ENCODE results near the gene NKAIN2.
A peak's percentile ranks its signal among the peaks of the same experiment; 100 is the strongest.

Gene NKAIN2

GRCh38 chr6:123808556-123808955, 4.9 kb downstream of the NKAIN2 start:
- no peak for TF ChIP-seq CTCF (IDR thresholded peaks at IDR 0.05; ENCODE audit: low read length)
- TF ChIP-seq EZH2phosphoT487 (IDR thresholded peaks at IDR 0.05; ENCODE audit: low read length), result no peak
- TF ChIP-seq EZH2 (optimal IDR thresholded peaks at IDR 0.05; ENCODE audit: low read depth, low read length), result no peak
- no peak overlapping the region for H3K9ac ChIP-seq (ENCODE audit: low read length)
- no peak overlapping the region for H3K27ac ChIP-seq (ENCODE audit: low read length)
- no peaks in the 10 kb centered on the region for H3K9me3 ChIP-seq (replicated peaks; ENCODE audit: insufficient read depth, low read length)
- H2AFZ ChIP-seq (ENCODE audit: low read length), result no peak overlapping the region
- no peak for DNase-seq
- no peak overlapping the region for H3K4me3 ChIP-seq (ENCODE audit: low read length)
- H3K4me1 ChIP-seq (ENCODE audit: low read length), result no peaks in the 10 kb centered on the region
- H3K27me3 ChIP-seq (replicated peaks; ENCODE audit: insufficient read depth, low read length), result no peaks in the 10 kb centered on the region
- H3F3A ChIP-seq (ENCODE audit: insufficient read depth, low read length), result 0 out of 2 replicates have a peak, but pooled peaks cover 5% of the 10 kb centered on the region
- H4K20me1 ChIP-seq (ENCODE audit: insufficient read depth, low read length), result no peaks in the 10 kb centered on the region
- H3K79me2 ChIP-seq (ENCODE audit: low read length), result peaks cover 20% of the 10 kb centered on the region; the same call in 1 of the 2 replicates
- H3K9me2 ChIP-seq (replicated peaks; ENCODE audit: insufficient read depth, low read length), result no peaks in the 10 kb centered on the region
- H3K4me2 ChIP-seq (ENCODE audit: low read depth, low read length), result peak overlapping the region; percentile 46; the same call in 1 of the 2 replicates
- no peaks in the 10 kb centered on the region for H3K36me3 ChIP-seq (replicated peaks; ENCODE audit: insufficient read depth, low read length)

- Histone ChIP-seq H4K20me1 (ENCODE audit: insufficient read depth, low read length) (no peaks in the 10 kb centered on the region), H3K4me2 (ENCODE audit: low read depth, low read length) (no peak overlapping the region), H3K9me3 (replicated peaks; ENCODE audit: insufficient read depth, low read length) (no peaks in the 10 kb centered on the region), H3K36me3 (replicated peaks; ENCODE audit: insufficient read depth, low read length) (no peaks in the 10 kb centered on the region), H3K9me2 (replicated peaks; ENCODE audit: insufficient read depth, low read length) (no peaks in the 10 kb centered on the region), H3K9ac (ENCODE audit: low read length) (no peak overlapping the region), H3K4me3 (ENCODE audit: low read length) (no peak overlapping the region), H3K27me3 (replicated peaks; ENCODE audit: insufficient read depth, low read length) (no peaks in the 10 kb centered on the region), H3K27ac (ENCODE audit: low read length) (no peak overlapping the region), H3K79me2 (ENCODE audit: low read length) (peaks cover 15% of the 10 kb centered on the region; the same call in 1 of the 2 replicates), H3K4me1 (ENCODE audit: low read length) (no peaks in the 10 kb centered on the region), H3F3A (ENCODE audit: insufficient read depth, low read length) (no peaks in the 10 kb centered on the region), H2AFZ (ENCODE audit: low read length) (no peak overlapping the region)
- no peak for TF ChIP-seq EZH2 (optimal IDR thresholded peaks at IDR 0.05; ENCODE audit: low read depth, low read length)
- DNase-seq, result no peak
Observed at GRCh38 chr6:123810214-123810613, 6.5 kb downstream of the NKAIN2 start.

GRCh38 chr6:123810948-123811347, 7.3 kb downstream of the NKAIN2 start:
- Histone ChIP-seq H3K27ac (ENCODE audit: low read length) (no peak overlapping the region), H3K9me3 (replicated peaks; ENCODE audit: insufficient read depth, low read length) (no peaks in the 10 kb centered on the region), H3K9ac (ENCODE audit: low read length) (no peak overlapping the region), H3K9me2 (replicated peaks; ENCODE audit: insufficient read depth, low read length) (no peaks in the 10 kb centered on the region), H3K4me2 (ENCODE audit: low read depth, low read length) (no peak overlapping the region), H4K20me1 (ENCODE audit: insufficient read depth, low read length) (no peaks in the 10 kb centered on the region), H3K36me3 (replicated peaks; ENCODE audit: insufficient read depth, low read length) (no peaks in the 10 kb centered on the region), H3K79me2 (ENCODE audit: low read length) (peaks cover 13% of the 10 kb centered on the region; the same call in 1 of the 2 replicates), H3K4me1 (ENCODE audit: low read length) (no peaks in the 10 kb centered on the region), H3F3A (ENCODE audit: insufficient read depth, low read length) (no peaks in the 10 kb centered on the region), H3K4me3 (ENCODE audit: low read length) (no peak overlapping the region), H3K27me3 (replicated peaks; ENCODE audit: insufficient read depth, low read length) (no peaks in the 10 kb centered on the region), H2AFZ (ENCODE audit: low read length) (no peak overlapping the region)
- no peak for DNase-seq
- TF ChIP-seq CTCF (IDR thresholded peaks at IDR 0.05; ENCODE audit: low read length) (no peak), EZH2phosphoT487 (IDR thresholded peaks at IDR 0.05; ENCODE audit: low read length) (no peak), EZH2 (optimal IDR thresholded peaks at IDR 0.05; ENCODE audit: low read depth, low read length) (no peak)

- no peaks in the 10 kb centered on the region for H3K27me3 ChIP-seq (replicated peaks; ENCODE audit: insufficient read depth, low read length)
- no peaks in the 10 kb centered on the region for H4K20me1 ChIP-seq (ENCODE audit: insufficient read depth, low read length)
- H3F3A ChIP-seq (ENCODE audit: insufficient read depth, low read length), result no peaks in the 10 kb centered on the region
- H3K9me2 ChIP-seq (replicated peaks; ENCODE audit: insufficient read depth, low read length), result no peaks in the 10 kb centered on the region
- H2AFZ ChIP-seq (ENCODE audit: low read length), result no peak overlapping the region
- H3K4me3 ChIP-seq (ENCODE audit: low read length), result no peak overlapping the region
- no peaks in the 10 kb centered on the region for H3K4me1 ChIP-seq (ENCODE audit: low read length)
- no peaks in the 10 kb centered on the region for H3K9me3 ChIP-seq (replicated peaks; ENCODE audit: insufficient read depth, low read length)
- H3K79me2 ChIP-seq (ENCODE audit: low read length), result peaks cover 10% of the 10 kb centered on the region; the same call in 1 of the 2 replicates
- H3K9ac ChIP-seq (ENCODE audit: low read length), result no peak overlapping the region
- TF ChIP-seq EZH2phosphoT487 (IDR thresholded peaks at IDR 0.05; ENCODE audit: low read length), result no peak
- no peak for TF ChIP-seq EZH2 (optimal IDR thresholded peaks at IDR 0.05; ENCODE audit: low read depth, low read length)
- no peak for TF ChIP-seq CTCF (IDR thresholded peaks at IDR 0.05; ENCODE audit: low read length)
- no peak overlapping the region for H3K4me2 ChIP-seq (ENCODE audit: low read depth, low read length)
- no peaks in the 10 kb centered on the region for H3K36me3 ChIP-seq (replicated peaks; ENCODE audit: insufficient read depth, low read length)
- no peak for DNase-seq
- H3K27ac ChIP-seq (ENCODE audit: low read length), result no peak overlapping the region
Observed at GRCh38 chr6:123811378-123811777, 7.7 kb downstream of the NKAIN2 start.
